Renal cortex interstitium (tissue), 11 donors: ENCODE results near the gene TMEM150B. TPM values are rescaled to one million over a fixed set of nuclear protein-coding genes. Genes with fewer than 3 reads are reported as not detected.

ENCODE experiments used
- DNase-seq, 11 donors: peaks; one replicate each; pipeline ENCODE4 v3.0.0-alpha.2; 2013; ENCODE audit warnings: low read depth in 9 of 11, low spot score in 4 of 11; ENCODE audit errors: extremely low read depth in 1 of 11
- polyA plus RNA-seq, 3 donors: library from polyadenylated mRNA; unstranded; fragments of 120-200 nt; gene quantifications; one replicate each; pipeline ENCODE4 v1.2.1, GENCODE V29; 2013; ENCODE audit not compliant: insufficient read length in 3 of 3

Gene TMEM150B
- polyA plus RNA-seq, 3 donors, result 0.72 to 2.1 (median 0.90) TPM

GRCh38 chr19:55358943-55359908, 34.1 kb upstream of the TMEM150B start:
- DNase-seq, result no peak

- DNase-seq, result no peak
Observed at GRCh38 chr19:55358493-55358892, 33.4 kb upstream of the TMEM150B start.

GRCh38 chr19:55355213-55355821, 30.2 kb upstream of the TMEM150B start:
- DNase-seq, result no peak

GRCh38 chr19:55354698-55355212, 29.6 kb upstream of the TMEM150B start, which contains the start of gene COX6B2:
COX6B2 (minus strand) TSS chr19:55354719; CDS start chr19:55354521, 198 bp downstream.
- no peak for DNase-seq

DNA sequence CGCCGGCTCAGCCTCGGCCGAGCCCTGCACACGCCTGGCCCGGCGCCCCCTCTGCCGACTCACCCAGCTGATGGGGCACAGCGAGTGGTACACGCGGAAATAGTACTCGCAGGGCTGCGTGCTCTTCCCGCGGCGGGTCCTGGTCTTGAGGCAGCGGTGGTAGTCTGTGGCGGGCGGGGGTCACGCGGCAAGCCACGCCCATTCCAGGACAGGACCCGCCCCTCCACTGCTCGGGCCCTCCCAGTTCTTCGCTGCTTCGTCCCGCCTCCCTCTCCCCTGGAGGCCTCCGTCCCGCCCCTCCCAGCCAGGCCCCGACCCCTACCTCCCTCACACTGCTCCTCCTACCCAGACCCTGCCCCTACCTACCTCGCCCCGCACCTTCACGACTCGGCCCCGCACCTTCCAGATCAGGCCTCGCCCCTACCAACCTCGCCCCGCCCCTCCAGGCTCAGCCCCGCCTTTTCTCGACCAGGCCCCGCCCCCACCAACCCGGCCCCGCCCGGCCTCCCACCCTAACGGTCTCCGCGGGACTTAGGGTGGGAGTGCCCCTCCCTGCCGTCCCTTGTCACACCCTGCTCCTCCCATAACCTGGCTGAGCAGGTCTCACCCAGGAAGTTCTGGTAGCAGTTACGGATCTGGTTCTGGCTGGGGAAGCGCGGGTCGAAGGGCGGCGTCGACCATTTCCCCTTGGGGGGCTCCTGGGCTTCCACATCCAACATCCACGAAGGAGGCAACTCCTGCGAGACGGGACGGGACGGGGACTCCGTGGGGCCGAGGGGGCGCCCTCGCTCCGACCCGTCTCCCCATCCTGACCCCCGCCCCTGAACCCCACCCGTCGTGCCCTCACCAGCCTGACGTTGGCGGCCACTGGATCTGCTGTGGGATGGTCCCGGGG, 28.9 kb upstream of the TMEM150B start:
- no peak for DNase-seq

DNA sequence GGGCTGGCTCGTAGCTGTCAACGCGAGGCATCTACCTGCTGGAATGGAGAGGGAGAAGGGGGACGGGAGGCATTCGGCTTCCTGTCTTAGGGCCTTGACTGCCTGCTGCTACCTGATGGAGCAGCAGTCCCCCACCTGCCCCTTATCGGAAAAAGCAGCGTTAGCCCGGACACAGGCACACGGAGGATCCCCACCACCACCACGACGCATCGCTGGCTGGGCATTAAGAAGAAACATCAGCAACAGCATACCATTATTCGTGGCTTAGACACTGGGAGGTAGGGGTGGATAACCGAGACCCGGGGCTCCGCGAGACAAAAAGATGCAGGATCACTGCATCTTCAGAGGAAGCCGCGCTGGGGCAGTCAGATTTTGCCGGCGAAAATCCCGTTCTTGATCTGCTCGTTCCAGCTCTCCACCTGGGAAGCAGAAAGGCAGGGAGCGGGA, 28.2 kb upstream of the TMEM150B start:
- no peak for DNase-seq

GRCh38 chr19:55352549-55353145, 27.5 kb upstream of the TMEM150B start:
- DNase-seq, result no peak

DNA sequence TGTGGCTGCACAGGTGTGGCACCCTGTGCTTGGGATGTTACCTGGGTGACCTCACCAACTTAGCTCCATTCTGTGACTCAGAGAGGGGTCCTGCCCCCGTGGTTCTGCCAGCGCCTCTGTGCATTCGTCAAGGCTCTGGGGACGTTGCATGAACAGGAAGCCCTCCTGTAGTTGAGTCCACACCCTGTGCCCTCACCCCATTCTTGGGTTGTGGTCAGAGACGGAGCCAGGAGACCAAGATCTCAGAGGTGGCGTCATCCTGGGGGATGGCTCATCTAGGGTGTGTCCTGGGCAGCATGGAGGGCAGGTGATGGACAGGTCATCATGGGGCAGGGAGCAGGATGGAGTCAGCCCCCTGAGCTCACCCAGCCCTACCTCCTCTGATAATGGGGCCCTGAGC, 26.9 kb upstream of the TMEM150B start:
- no peak for DNase-seq

GRCh38 chr19:55350620-55351315, 25.6 kb upstream of the TMEM150B start:
- no peak for DNase-seq

DNA sequence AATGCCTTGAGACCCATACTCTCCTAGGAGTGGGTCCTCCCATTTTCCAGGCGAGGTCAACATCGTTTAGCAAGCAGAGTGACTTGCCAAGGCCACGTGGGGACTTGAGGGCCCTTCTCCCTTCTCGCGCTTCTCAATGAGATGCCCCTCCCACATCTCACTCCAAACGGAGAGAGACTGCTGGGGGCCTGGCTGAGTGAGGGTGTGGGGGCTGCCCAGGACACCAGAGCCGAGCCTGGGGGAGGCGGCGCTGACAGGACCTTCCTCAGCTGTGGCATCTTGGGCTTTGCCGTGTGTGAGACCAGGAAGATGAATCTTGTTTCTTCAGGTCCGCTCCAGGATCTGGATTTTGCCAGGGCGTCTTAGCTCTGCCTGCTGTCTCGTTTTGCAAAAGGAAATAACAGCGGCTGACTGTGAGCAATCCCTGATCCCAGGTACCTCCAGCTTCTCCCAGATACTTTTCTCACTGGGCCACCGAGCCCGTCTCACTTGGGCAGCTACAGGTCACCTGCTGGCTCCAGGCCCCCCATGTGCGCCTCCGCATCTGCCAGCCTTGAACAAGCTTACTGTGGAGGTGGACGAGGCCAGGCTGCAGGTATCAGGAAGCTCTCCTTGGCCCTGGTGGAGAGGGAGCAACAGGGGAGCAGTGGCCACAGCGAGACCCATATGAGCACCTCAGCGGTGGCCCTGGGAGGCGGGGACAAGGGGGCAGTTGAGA, 23.3 kb upstream of the TMEM150B start:
- no peak for DNase-seq

DNA sequence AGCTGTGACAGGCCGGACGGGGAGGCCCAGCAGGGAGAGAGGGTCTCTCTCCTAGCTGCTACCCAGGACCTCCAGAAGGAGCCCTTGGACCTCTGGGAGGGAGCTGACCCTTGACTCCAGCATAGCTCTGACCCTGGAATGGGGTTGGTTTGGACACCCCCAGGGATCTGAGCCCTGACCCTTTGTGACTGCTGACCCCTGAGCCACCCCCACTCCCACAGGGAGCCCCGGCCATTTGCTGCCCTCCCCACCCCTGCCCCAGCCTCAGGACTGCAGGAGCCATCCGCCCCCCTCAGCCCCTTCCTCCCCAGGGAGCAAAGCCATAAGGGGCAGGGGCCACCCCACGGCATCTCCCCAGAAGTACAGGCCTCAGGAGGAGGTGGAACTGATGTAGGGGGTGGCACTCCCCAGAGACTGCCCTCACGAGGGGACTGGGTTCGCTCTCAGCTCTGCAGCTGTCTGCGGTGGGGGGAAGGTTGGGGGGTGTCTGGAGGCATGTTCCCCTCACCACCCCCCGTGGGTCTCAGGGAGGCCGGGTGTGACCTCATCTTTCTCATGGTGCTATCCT, 22.4 kb upstream of the TMEM150B start:
- no peak for DNase-seq

DNA sequence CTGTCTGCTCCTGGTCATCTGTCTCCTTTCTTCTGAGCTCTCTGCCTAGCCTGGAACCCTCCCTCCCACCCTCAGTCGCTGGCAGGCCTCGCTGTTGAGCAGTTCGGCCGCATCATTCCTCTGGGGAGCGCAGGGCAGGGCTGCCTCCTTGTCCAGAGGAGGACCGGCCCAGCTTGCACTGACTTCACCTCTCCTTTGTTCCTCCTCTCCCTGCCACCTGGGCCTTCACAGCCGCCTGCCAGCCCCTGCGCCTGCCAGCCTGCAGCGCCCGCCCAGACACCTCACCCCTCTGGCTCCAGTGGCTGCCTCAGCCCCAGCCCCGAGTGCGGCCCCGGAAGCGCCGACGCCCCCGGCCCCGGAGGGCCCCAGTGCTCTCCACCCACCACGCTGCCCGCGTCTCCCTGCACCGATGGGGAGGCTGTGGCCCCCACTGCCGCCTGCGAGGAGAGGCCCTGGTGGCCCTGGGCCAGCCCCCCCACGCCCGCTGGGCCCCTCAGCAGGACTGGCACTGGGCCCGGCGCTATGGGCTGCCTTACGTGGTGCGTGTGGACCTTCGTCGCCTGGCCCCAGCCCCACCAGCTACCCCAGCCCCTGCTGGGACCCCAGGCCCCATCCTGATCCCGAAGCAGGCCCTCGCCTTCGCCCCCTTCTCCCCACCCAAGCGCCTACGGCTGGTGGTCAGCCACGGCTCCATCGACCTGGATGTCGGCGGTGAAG, 21.7 kb upstream of the TMEM150B start:
- DNase-seq, result no peak

DNA sequence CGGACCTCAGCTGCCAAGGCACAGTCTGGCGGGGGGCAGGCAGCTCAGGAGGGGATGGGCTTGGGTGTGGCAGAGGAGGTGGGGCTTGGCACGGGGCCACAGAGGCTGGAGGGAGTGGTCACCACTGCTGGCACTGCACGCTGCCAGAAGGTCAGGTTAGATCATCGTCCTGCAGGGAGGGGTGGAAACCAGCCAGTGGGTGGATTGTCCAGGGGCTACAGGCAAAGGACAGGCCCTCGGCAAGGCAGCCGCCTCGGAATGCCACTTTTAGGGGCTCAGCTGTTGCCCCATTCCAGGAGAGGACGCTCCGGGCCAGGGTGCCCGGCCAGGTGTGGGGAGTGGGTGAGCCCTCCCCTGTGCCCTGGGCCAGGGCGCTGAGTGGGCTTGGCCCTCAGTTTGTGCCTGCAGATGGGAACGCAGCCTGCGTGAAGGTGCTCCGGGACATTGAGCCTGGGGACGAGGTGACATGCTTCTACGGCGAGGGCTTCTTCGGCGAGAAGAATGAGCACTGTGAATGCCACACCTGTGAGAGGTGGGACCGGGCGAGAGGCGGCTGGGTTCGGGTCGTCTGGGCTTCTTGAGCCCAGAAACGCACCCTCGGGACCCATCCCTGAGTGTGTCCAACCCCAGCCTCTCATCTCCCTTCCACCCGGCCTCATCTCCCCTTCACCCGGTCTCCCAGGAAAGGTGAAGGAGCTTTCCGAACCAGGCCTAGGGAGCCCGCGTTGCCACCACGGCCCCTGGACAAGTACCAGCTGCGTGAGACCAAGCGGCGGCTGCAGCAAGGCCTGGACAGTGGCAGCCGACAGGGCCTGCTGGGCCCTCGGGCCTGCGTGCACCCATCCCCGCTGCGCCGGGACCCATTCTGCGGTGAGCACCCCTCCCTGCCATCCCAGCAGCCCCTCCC, 20.9 kb upstream of the TMEM150B start:
- DNase-seq, result no peak

DNA sequence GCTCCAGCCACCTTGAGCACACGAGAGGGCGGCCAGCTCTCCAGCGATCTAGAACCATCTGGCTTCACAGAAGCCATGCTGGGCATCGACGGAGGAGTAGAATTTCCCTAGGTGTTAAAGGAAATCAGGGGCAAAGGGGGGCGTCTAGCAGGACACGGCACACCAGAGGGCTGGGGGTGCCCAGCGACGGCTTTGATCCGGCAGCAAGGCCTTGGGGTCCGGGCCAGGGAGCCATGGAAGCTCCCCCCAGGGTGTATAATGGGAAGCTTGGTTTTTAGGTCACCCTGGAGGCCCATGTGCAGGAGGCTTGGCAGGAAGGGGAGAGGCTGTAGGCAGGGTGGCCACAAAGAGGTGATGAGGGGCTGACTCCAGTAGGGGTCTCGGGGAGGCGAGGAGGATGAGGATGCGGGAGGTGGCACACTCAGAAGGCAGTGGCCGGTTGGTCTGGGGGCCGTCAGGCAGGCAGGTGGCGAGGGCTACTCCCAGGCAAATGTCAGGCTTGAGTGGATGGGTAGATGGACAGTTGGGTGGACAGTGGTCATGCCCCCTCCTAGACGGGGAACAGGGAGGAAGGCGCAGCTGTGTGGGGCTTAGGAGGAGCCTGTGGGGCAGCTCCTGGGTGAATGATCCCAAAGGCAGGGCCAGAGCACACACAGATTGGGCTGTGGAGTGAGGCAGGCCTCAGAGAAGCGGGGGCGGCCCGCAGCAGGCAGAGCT, 20.1 kb upstream of the TMEM150B start:
- DNase-seq, result no peak

- no peak for DNase-seq
Observed at GRCh38 chr19:55344444-55344843, 19.3 kb upstream of the TMEM150B start.
